ENCODE data around the gene CCSAP. TPM values are rescaled to one million over a fixed set of nuclear protein-coding genes. Genes with fewer than 3 reads are reported as not detected.

CCSAP gene
- total RNA-seq, 1 experiment from 2014 or later: 5.4 TPM

DNA sequence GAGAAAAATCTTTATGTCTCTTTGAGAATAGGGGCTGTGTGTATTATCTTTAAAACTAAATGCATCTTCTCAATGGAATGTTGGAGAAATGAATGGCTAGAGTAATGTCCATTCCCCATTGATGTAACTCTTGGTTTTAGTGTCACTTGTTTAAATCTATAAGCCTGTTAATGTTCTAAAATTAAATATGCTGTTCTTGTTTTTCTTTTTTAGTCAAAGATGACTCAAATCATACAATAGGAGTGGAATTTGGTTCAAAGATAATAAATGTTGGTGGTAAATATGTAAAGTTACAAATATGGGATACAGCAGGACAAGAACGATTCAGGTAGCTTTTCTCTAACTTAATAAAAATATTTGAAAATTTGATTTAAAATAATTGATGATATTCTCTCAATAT, 54.3 kb downstream of the CCSAP start:
- no peak for DNase-seq (ENCODE audit: low read depth)

DNA sequence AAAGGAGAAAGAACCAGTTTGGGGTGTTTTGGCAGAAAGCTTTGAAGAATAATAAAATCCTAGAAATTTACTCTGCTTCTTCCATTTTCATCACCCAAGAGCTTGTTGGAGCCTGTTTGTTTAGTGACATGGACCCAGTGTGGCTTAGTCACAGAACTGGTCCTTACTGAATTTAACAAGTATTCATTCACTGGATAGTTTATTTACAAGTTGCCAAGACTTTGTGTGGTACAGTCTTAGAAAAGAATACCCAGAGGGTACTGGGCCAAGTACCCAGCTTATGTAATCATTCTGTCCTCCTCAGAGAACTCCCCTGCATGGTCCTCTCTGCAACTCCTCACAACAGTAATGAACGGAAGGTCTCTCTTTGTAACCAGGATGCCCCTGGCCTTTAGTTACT, 55.6 kb downstream of the CCSAP start:
- no peak for DNase-seq (ENCODE audit: low read depth)

DNA sequence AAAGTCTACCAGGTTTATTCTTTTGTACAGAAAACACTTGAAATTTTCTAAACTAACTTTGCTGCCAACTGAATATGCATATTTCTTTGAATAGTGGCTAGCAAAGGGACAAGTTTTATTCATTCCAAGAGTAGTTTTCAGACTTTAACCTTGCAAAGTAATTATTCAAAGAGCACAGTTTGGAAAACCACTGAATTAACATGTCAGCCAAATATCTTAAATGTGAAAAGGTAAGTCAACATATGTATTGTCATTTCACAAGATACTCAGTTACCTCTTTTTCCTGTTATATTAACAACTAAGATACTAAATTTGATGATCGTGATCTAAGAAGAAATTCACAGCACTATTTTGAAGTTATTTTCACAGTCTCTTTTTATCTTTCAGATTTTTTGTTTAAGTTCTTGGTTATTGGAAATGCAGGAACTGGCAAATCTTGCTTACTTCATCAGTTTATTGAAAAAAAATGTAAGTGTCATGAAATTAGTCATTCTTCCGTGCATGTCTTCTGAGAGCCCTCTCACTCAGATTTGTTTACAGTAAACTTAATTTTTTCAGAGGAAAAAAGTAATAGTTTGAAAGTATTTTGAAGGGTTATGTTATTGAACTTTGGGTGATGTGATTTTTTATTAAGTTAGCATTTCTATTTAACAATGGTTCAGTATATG, 56.6 kb downstream of the CCSAP start:
- no peak for DNase-seq (ENCODE audit: low read depth)

- no peak for DNase-seq (ENCODE audit: low read depth)
Observed at GRCh38 chr1:229285440-229285839, 57.4 kb downstream of the CCSAP start.

DNA sequence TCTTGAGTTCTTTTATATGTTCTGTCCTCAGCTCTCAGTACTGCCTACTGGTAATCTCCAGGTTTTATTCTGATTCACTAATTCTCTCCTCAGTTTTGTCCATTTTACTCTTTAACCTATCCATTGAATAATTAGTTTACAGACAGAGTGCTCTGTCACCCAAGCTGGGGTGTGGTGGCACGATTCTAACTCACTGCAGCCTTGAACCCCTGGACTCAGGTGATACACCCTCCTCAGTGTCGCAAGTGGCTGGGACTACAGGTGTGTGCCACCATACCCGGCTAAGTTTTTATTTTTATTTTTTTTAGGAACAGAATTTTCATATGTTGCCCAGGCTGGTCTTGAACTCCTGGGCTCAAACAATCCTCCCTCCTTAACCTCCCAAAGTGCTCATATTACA, 58.0 kb downstream of the CCSAP start:
- DNase-seq (ENCODE audit: low read depth): no peak

DNA sequence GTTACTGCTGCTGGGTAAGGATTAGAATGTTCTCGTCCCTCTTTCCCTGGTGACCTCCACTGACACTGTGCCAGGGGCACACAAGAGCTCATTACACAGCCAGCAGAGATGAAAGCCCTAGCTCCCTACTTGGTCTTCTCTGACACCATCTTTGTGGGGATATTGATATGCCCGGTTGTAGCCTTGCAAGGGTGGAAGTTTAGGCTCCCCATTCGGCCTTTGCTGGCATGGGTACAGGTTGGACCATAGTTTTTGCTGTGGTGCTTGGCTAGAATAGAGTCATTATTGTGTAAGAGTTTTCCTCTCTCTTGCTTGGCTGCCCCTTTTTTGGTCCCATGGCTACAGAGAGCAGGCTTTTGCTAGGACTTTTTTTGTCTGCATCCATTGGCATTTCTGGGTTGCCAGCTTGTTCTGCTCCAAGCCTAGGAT, 59.6 kb downstream of the CCSAP start:
- no peak for DNase-seq (ENCODE audit: low read depth)

GRCh38 chr1:229282295-229282823, 60.5 kb downstream of the CCSAP start:
- DNase-seq (ENCODE audit: low read depth): no peak

DNA sequence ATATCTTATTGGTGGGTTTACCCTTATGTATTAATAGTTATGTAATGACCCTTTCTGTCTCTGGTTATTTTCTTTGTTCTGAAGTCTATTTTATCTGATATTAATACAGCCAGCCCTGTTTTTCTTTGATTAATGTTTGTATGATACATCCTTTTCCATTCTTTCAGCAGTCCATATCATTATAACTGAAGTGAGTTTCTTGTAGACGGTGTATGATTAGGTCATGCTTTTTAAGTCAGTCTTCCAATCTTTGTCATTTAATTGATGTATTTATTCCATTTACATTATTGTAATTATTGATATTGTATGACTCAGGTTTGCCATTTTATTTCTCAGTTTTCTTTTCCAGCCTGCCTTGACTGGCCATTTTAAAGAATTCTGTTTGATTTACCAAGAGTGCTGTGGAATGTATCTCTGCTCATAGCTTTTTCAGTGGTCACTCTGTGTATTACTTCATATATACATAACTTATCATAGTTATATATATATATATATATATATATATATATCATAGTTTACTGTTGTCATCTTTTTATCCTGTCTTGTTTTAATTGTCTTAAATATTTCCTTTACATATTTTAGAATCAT, 61.4 kb downstream of the CCSAP start:
- no peak for DNase-seq (ENCODE audit: low read depth)

- DNase-seq (ENCODE audit: low read depth): no peak
Observed at GRCh38 chr1:229280921-229281320, 61.9 kb downstream of the CCSAP start.

GRCh38 chr1:229280037-229280828, 62.6 kb downstream of the CCSAP start:
- no peak for DNase-seq (ENCODE audit: low read depth)

- no peak for DNase-seq (ENCODE audit: low read depth)
Observed at GRCh38 chr1:229279242-229279641, 63.6 kb downstream of the CCSAP start.

DNA sequence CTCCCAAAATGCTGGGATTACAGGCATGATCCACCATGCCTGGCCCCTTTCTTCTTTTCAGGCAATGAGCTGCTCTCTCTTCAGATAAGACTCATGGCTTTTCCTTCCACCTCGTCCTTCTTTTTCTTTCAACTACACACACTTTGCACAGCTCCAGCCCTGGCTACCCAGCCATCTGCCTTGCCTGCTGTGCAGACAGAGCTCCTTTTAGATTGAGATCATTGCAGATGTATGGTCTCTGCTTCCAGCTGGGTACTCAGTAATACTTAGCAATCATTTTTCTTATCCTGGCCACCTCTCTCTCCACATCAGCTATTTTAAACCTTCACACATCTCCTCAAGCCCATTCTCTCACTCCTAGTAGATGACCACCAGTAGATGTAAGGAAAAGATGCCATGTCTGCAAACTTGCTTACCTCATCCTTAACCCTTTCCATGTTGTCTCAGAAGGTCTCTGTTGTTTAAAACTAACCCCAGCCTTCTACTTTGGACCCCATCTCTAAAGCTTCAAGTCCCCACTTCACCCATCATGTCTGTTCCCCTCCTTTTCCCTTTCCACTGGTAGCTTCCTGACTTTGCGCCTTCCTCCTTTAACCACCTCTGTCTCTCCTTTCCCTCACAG, 64.6 kb downstream of the CCSAP start:
- no peak for DNase-seq (ENCODE audit: low read depth)

- no peak for DNase-seq (ENCODE audit: low read depth)
Observed at GRCh38 chr1:229275005-229275404, 67.8 kb downstream of the CCSAP start.

- DNase-seq (ENCODE audit: low read depth): no peak
Observed at GRCh38 chr1:229273507-229274232, 69.2 kb downstream of the CCSAP start.

- no peak for DNase-seq (ENCODE audit: low read depth)
Observed at GRCh38 chr1:229272164-229273158, 70.4 kb downstream of the CCSAP start.

DNA sequence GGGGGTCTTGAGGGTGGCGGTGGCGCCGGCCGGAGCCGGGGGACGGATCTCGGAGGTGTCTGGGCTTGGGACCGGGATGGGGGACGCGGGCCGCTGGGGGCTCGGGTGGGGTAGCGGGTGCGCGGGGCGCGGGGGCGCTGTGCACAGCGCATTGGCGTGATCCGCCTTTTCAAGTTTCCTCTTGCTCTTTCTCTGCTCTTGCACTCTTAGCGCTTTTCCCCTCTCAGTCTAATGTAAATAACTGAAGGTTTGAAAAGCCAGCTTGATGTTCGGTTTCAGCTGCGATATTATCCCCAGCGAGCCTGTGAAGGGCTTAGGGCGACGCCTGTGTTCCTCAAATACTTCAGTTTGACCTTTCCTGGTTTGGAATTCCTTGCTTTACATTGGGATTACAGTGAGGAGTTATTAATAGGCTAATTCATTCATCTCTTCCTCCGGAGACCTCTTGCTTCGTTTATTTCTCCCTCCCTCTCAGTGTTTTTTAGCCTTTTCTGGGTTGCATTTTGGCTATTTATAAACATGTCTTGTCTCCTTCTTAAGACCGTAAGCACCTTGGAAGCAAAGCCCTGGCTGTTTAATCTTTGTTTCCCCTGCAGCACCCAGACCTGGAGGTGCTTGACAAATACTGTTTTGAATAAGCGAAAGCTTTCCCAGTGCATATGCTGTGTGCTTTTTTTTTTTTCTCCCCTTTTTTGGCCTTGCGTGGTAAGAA, 71.2 kb downstream of the CCSAP start:
- DNase-seq (ENCODE audit: low read depth): no peak

Measured in HT1080 (cell line).